ENCODE results near the gene GCLM. TPM values are rescaled to one million over a fixed set of nuclear protein-coding genes. Genes with fewer than 3 reads are reported as not detected.

The GCLM gene
- total RNA-seq, 1 donor from 2014 or later: 11.4 TPM

GRCh38 chr1:93845538-93846205 is 63.6 kb downstream of the GCLM start:
- intact Hi-C loops (cut with micrococcal nuclease): loop anchor here (10.0 kb wide), 1 partner anchor 411 kb away; no protein-coding TSS in a partner anchor
- Histone ChIP-seq H3K27me3 (ENCODE audit: low read depth) (no peaks in the 10 kb centered on the region), H3K27ac (replicated peaks) (peak overlapping the region; percentile 98), H3K36me3 (peaks cover 4% of the 10 kb centered on the region), H3K9me3 (replicated peaks) (peaks cover 5% of the 10 kb centered on the region), H3K4me1 (peaks cover 43% of the 10 kb centered on the region), H3K4me3 (peak overlapping the region; percentile 86)
- DNase-seq: no peak
- TF ChIP-seq CTCF (IDR thresholded peaks at IDR 0.05; ENCODE audit: borderline replicate concordance): no peak

GRCh38 chr1:93844262-93845045 is 64.8 kb downstream of the GCLM start:
- intact Hi-C loops (cut with micrococcal nuclease): loop anchor here (10.0 kb wide), 1 partner anchor 410 kb away; no protein-coding TSS in a partner anchor
- DNase-seq: no peak
- Histone ChIP-seq H3K9me3 (replicated peaks) (no peaks in the 10 kb centered on the region), H3K4me1 (peaks cover 40% of the 10 kb centered on the region), H3K27ac (replicated peaks) (peak overlapping the region; percentile 98), H3K4me3 (no peak overlapping the region), H3K36me3 (peaks cover 4% of the 10 kb centered on the region), H3K27me3 (ENCODE audit: low read depth) (no peaks in the 10 kb centered on the region)
- TF ChIP-seq CTCF (IDR thresholded peaks at IDR 0.05; ENCODE audit: borderline replicate concordance): peak; percentile 82

GRCh38 chr1:93842750-93843500 is 66.3 kb downstream of the GCLM start:
- no peak for TF ChIP-seq CTCF (IDR thresholded peaks at IDR 0.05; ENCODE audit: borderline replicate concordance)
- intact Hi-C loops (cut with micrococcal nuclease): loop anchor here (10.0 kb wide), 1 partner anchor 408 kb away; no protein-coding TSS in a partner anchor
- H3K9me3 ChIP-seq (replicated peaks): no peaks in the 10 kb centered on the region

GRCh38 chr1:93841771-93842170 is 67.5 kb downstream of the GCLM start:
- intact Hi-C loops (cut with micrococcal nuclease): loop anchor here (10.0 kb wide), 1 partner anchor 407 kb away; no protein-coding TSS in a partner anchor
- no peak for DNase-seq
- no peak overlapping the region for H3K27ac ChIP-seq (replicated peaks)
- peaks cover 25% of the 10 kb centered on the region for H3K4me1 ChIP-seq
- TF ChIP-seq CTCF (IDR thresholded peaks at IDR 0.05; ENCODE audit: borderline replicate concordance): no peak
- peaks cover 4% of the 10 kb centered on the region for H3K36me3 ChIP-seq
- H3K4me3 ChIP-seq: no peak overlapping the region
- H3K27me3 ChIP-seq (ENCODE audit: low read depth): no peaks in the 10 kb centered on the region
- H3K9me3 ChIP-seq (replicated peaks): no peaks in the 10 kb centered on the region

More at GRCh38 chr1:93842750-93843500, 66.3 kb downstream of the GCLM start:
- Histone ChIP-seq H3K4me1 (peaks cover 32% of the 10 kb centered on the region), H3K36me3 (peaks cover 4% of the 10 kb centered on the region), H3K27ac (replicated peaks) (no peak overlapping the region), H3K27me3 (ENCODE audit: low read depth) (no peaks in the 10 kb centered on the region), H3K4me3 (no peak overlapping the region)
- DNase-seq: no peak

GRCh38 chr1:93840956-93841482 is 68.2 kb downstream of the GCLM start:
- intact Hi-C loops (cut with micrococcal nuclease): loop anchor here (10.0 kb wide), 1 partner anchor 406 kb away; no protein-coding TSS in a partner anchor
- peaks cover 4% of the 10 kb centered on the region for H3K36me3 ChIP-seq
- no peaks in the 10 kb centered on the region for H3K9me3 ChIP-seq (replicated peaks)
- H3K27ac ChIP-seq (replicated peaks): no peak overlapping the region
- H3K27me3 ChIP-seq (ENCODE audit: low read depth): no peaks in the 10 kb centered on the region
- no peak overlapping the region for H3K4me3 ChIP-seq
- TF ChIP-seq CTCF (IDR thresholded peaks at IDR 0.05; ENCODE audit: borderline replicate concordance): no peak
- peaks cover 24% of the 10 kb centered on the region for H3K4me1 ChIP-seq
- no peak for DNase-seq
